ENCODE results near the gene PLAAT2. TPM values are rescaled to one million over a fixed set of nuclear protein-coding genes. Genes with fewer than 3 reads are reported as not detected.
A peak's percentile ranks its signal among the peaks of the same experiment; 100 is the strongest.
"Not testable (repeated sequence)": the region's sequence is repeated elsewhere in the genome, so short reads cannot be mapped to it uniquely, and the experiment has no call there.

Gene PLAAT2
- total and polyA plus RNA-seq, 8 donors = 0.26 TPM; not detected in 7

- 73 to 79% methylated on average over 4 of the region's 4 CpGs for WGBS, 2 donors
- no peak for DNase-seq
- H3K27me3 ChIP-seq = no peaks in the 10 kb centered on the region
- TF ChIP-seq CTCF (IDR thresholded peaks at IDR 0.05) = no peak
- no peak for ATAC-seq
- no peaks in the 10 kb centered on the region for H3K36me3 ChIP-seq
- no peaks in the 10 kb centered on the region for H3K9me3 ChIP-seq
- FAIRE-seq = no peak
- no peak overlapping the region for H3K4me3 ChIP-seq
- no peak overlapping the region for H3K27ac ChIP-seq
- intact Hi-C loops (cut with DNase I) = no loop called here
- no peaks in the 10 kb centered on the region for H3K4me1 ChIP-seq
These were observed 15.0 kb downstream of the PLAAT2 start for GRCh38 chr11:63548178-63548577.

GRCh38 chr11:63547061-63547460, 16.1 kb downstream of the PLAAT2 start:
- Histone ChIP-seq H3K27me3 (no peaks in the 10 kb centered on the region), H3K9me3 (no peaks in the 10 kb centered on the region), H3K36me3 (no peaks in the 10 kb centered on the region), H3K4me3 (no peak overlapping the region), H3K4me1 (no peaks in the 10 kb centered on the region), H3K27ac (no peak overlapping the region)
- 74 to 81% methylated on average over 1 of the region's 1 CpG for WGBS, 2 donors
- ATAC-seq (no peak), DNase-seq (no peak), FAIRE-seq (no peak)
- no peak for TF ChIP-seq CTCF (IDR thresholded peaks at IDR 0.05)
- intact Hi-C loops (cut with DNase I) = no loop called here

- Histone ChIP-seq H3K9me3 (no peaks in the 10 kb centered on the region), H3K4me3 (no peak overlapping the region), H3K27ac (no peak overlapping the region), H3K27me3 (no peaks in the 10 kb centered on the region), H3K36me3 (no peaks in the 10 kb centered on the region), H3K4me1 (no peaks in the 10 kb centered on the region)
- WGBS, 2 donors = 83 to 87% methylated on average over 2 of the region's 2 CpGs
- intact Hi-C loops (cut with DNase I) = no loop called here
- DNase-seq (no peak), ATAC-seq (no peak), FAIRE-seq (no peak)
- no peak for TF ChIP-seq CTCF (IDR thresholded peaks at IDR 0.05)
These were observed 19.5 kb downstream of the PLAAT2 start for GRCh38 chr11:63543711-63544110.

GRCh38 chr11:63542506-63542905, 20.7 kb downstream of the PLAAT2 start:
- WGBS, 2 donors = 63 to 75% methylated on average over 2 of the region's 2 CpGs
- DNase-seq; ATAC-seq; H3K4me1 ChIP-seq; H3K4me3 ChIP-seq; H3K27me3 ChIP-seq; H3K36me3 ChIP-seq; intact Hi-C loops (cut with DNase I); H3K9me3 ChIP-seq; H3K27ac ChIP-seq; FAIRE-seq: not testable (repeated sequence)

- no peaks in the 10 kb centered on the region for H3K36me3 ChIP-seq
- no peaks in the 10 kb centered on the region for H3K27me3 ChIP-seq
- ATAC-seq = peak; percentile 75 to 90 (median 88)
- intact Hi-C loops (cut with DNase I) = no loop called here
- peaks cover 4 to 16% (median 10%) of the 10 kb centered on the region in 3 donors for H3K4me1 ChIP-seq
- H3K4me3 ChIP-seq = peak overlapping the region in 3 of 4 donors; percentile 6 to 46 (median 30)
- DNase-seq = peak in 5 of 6 donors; percentile 54 to 84 (median 66)
- peak overlapping the region; percentile 40 to 90 (median 66) for H3K27ac ChIP-seq
- no peak for FAIRE-seq
- no peaks in the 10 kb centered on the region for H3K9me3 ChIP-seq
- 33 to 35% methylated on average over 8 of the region's 8 CpGs for WGBS, 2 donors
- no peak for TF ChIP-seq CTCF (IDR thresholded peaks at IDR 0.05)
These were observed 25.7 kb downstream of the PLAAT2 start for GRCh38 chr11:63537293-63538101.
